SK-N-SH treated with all-trans-retinoic acid at 6 μM for 48 hours (cell line): Measurements from ENCODE around the gene SCN4A.
"Not testable (repeated sequence)": the region's sequence is repeated elsewhere in the genome, so short reads cannot be mapped to it uniquely, and the experiment has no call there.

Experiments
- BACH2 ChIP-seq: fragments of 250-450 bp; sonication (Bioruptor Pico); IDR thresholded peaks from 2 replicates; pipeline ENCODE4 v1.9.0; 2021; ENCODE audit warnings: mild to moderate bottlenecking, borderline replicate concordance
- CREB5 ChIP-seq: fragments of 250-450 bp; sonication (Bioruptor Pico); IDR thresholded peaks from 2 replicates; pipeline ENCODE4 v1.5.1; 2020; ENCODE audit warnings: low read depth, mild to moderate bottlenecking, moderate library complexity
- CSDC2 ChIP-seq: fragments of 250-450 bp; sonication (Bioruptor Pico); IDR thresholded peaks from 2 replicates; pipeline ENCODE4 v1.5.0; 2020; ENCODE audit warnings: mild to moderate bottlenecking, moderate library complexity
- ESRRG ChIP-seq: fragments of 250-450 bp; sonication (Bioruptor Pico); IDR thresholded peaks from 2 replicates; pipeline ENCODE4 v1.6.1; 2021; ENCODE audit warnings: mild to moderate bottlenecking
- OSR1 ChIP-seq: fragments of 250-450 bp; sonication (Bioruptor Pico); IDR thresholded peaks from 2 replicates; pipeline ENCODE4 v1.8.0; 2022; ENCODE audit warnings: moderate library complexity, mild to moderate bottlenecking, inconsistent platforms
- TOX ChIP-seq: fragments of 250-450 bp; sonication (Bioruptor Pico); IDR thresholded peaks from 2 replicates; pipeline ENCODE4 v1.8.0; 2021; ENCODE audit warnings: mild to moderate bottlenecking, moderate library complexity, borderline replicate concordance
- ZFP30 ChIP-seq: fragments of 450-650 bp; formaldehyde crosslinking; IDR thresholded peaks from 2 replicates; pipeline ENCODE4 v1.5.0; 2022; ENCODE audit warnings: mild to moderate bottlenecking, moderate library complexity
- ZNF70 ChIP-seq: fragments of 450-650 bp; formaldehyde crosslinking; IDR thresholded peaks from 2 replicates; pipeline ENCODE4 v1.5.0; 2020; ENCODE audit warnings: mild to moderate bottlenecking, moderate library complexity
- ZNF8 ChIP-seq: fragments of 450-650 bp; formaldehyde crosslinking; IDR thresholded peaks from 2 replicates; pipeline ENCODE4 v1.5.0; 2020; ENCODE audit warnings: mild to moderate bottlenecking, moderate library complexity
- TF ChIP-seq, protein P1 (sequence below): fragments of 250-450 bp; sonication (Bioruptor Pico); IDR thresholded peaks from 2 replicates; pipeline ENCODE4 v1.5.0; 2020; ENCODE audit warnings: mild to moderate bottlenecking, moderate library complexity

GRCh38 chr17:63907161-63907778 is 65.4 kb downstream of the SCN4A start:
- TF ChIP-seq ZFP30; TOX (CRISPR knock-in tag); CREB5 (CRISPR knock-in tag); ZNF70; ZNF8 (CRISPR knock-in tag); ESRRG (CRISPR knock-in tag); OSR1; BACH2; CSDC2 (CRISPR knock-in tag): not testable (repeated sequence)
- TF ChIP-seq, protein P1, sequence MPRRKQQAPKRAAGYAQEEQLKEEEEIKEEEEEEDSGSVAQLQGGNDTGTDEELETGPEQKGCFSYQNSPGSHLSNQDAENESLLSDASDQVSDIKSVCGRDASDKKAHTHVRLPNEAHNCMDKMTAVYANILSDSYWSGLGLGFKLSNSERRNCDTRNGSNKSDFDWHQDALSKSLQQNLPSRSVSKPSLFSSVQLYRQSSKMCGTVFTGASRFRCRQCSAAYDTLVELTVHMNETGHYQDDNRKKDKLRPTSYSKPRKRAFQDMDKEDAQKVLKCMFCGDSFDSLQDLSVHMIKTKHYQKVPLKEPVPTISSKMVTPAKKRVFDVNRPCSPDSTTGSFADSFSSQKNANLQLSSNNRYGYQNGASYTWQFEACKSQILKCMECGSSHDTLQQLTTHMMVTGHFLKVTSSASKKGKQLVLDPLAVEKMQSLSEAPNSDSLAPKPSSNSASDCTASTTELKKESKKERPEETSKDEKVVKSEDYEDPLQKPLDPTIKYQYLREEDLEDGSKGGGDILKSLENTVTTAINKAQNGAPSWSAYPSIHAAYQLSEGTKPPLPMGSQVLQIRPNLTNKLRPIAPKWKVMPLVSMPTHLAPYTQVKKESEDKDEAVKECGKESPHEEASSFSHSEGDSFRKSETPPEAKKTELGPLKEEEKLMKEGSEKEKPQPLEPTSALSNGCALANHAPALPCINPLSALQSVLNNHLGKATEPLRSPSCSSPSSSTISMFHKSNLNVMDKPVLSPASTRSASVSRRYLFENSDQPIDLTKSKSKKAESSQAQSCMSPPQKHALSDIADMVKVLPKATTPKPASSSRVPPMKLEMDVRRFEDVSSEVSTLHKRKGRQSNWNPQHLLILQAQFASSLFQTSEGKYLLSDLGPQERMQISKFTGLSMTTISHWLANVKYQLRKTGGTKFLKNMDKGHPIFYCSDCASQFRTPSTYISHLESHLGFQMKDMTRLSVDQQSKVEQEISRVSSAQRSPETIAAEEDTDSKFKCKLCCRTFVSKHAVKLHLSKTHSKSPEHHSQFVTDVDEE = not testable (repeated sequence)
